ENCODE results near the gene FAM219A. TPM values are rescaled to one million over a fixed set of nuclear protein-coding genes. Genes with fewer than 3 reads are reported as not detected.

FAM219A gene
- total RNA-seq, 3 donors from 2014 or later, result 8.2 to 9.2 (median 9.0) TPM

DNA sequence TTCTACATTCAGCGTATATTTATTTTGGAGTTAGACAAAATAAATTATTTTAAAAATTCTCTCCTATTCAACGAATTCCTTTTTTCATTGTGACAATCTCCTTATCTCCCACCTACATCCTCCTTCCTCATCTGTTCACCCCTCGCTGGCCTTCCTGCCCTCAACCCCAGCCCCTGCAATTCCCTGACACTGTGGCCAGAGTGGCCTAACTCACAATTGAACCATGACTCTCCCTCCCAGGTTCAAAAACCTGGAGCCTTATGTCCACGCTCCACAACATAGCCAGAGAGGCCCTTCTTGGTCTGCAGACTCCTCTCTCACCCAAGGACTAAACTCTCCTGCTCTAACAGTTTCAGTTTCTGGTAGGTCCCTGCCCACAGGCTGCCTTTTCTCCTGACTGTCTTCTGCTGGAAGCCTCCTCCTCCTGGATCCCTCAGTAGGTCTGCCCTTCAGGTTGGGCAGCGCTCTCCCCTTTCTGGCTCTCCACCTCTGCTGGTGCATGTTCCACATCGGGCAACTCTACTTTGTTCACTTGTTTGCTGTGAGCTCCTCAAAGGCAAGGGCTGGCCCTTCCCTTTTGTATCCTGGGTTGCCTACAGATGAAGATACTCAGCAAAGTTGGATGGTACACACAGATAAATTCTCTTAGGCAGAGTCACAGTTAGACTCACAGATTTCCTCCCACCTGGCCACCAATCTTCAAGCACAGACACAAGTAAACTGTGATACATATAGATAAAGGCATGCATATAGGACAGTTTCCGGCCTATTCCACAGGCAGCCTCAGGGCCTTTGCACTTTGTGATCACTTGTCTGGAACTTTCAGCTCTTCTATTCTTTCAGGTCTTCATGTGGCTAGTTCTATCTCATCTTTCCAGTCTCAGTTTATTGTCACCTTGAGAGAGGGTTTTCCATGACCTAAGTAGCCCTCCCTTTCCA lies 61.8 kb downstream of the FAM219A start:
- Histone ChIP-seq H3K4me3 (no peak overlapping the region), H3K27ac (no peak overlapping the region), H3K9me3 (no peaks in the 10 kb centered on the region), H3K27me3 (no peaks in the 10 kb centered on the region), H3K4me1 (no peaks in the 10 kb centered on the region), H3K36me3 (no peaks in the 10 kb centered on the region)
- DNase-seq (ENCODE audit: low spot score in 2 of 2), result no peak
- no peak for TF ChIP-seq POLR2A (IDR thresholded peaks at IDR 0.05)
- no peak for TF ChIP-seq POLR2AphosphoS5 (IDR thresholded peaks at IDR 0.05)
- intact Hi-C loops (cut with DNase I; ENCODE audit: low total_unique reads), result no loop called here

DNA sequence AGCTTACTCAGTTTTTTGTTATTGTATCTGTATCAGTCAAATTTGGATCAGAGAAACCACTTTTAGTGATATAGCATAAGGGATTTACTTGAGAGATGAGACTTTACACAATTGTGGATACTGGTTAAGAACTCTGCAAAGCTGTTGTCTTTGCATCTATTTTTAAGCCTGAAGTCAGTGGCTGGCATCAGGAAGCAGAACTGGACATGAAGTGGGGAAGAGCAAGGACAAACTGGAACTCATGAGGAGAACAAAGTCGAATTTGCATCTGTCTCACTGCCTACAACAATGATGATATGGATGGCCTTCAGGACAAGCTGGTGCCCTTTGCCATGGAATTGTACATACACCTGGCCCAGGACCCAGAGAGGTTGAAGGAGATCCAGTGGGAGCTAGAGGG lies 65.9 kb downstream of the FAM219A start:
- intact Hi-C loops (cut with DNase I; ENCODE audit: low total_unique reads), result no loop called here
- H3K36me3 ChIP-seq, result no peaks in the 10 kb centered on the region
- no peaks in the 10 kb centered on the region for H3K9me3 ChIP-seq
- TF ChIP-seq POLR2AphosphoS5 (IDR thresholded peaks at IDR 0.05) (no peak), POLR2A (IDR thresholded peaks at IDR 0.05) (no peak)
- TF ChIP-seq, protein P1, sequence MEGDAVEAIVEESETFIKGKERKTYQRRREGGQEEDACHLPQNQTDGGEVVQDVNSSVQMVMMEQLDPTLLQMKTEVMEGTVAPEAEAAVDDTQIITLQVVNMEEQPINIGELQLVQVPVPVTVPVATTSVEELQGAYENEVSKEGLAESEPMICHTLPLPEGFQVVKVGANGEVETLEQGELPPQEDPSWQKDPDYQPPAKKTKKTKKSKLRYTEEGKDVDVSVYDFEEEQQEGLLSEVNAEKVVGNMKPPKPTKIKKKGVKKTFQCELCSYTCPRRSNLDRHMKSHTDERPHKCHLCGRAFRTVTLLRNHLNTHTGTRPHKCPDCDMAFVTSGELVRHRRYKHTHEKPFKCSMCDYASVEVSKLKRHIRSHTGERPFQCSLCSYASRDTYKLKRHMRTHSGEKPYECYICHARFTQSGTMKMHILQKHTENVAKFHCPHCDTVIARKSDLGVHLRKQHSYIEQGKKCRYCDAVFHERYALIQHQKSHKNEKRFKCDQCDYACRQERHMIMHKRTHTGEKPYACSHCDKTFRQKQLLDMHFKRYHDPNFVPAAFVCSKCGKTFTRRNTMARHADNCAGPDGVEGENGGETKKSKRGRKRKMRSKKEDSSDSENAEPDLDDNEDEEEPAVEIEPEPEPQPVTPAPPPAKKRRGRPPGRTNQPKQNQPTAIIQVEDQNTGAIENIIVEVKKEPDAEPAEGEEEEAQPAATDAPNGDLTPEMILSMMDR (IDR thresholded peaks at IDR 0.05), result no peak
- H3K4me3 ChIP-seq, result no peak overlapping the region
- no peaks in the 10 kb centered on the region for H3K27me3 ChIP-seq
- DNase-seq (ENCODE audit: low spot score in 2 of 2), result no peak
- H3K27ac ChIP-seq, result no peak overlapping the region
- H3K4me1 ChIP-seq, result no peaks in the 10 kb centered on the region

DNA sequence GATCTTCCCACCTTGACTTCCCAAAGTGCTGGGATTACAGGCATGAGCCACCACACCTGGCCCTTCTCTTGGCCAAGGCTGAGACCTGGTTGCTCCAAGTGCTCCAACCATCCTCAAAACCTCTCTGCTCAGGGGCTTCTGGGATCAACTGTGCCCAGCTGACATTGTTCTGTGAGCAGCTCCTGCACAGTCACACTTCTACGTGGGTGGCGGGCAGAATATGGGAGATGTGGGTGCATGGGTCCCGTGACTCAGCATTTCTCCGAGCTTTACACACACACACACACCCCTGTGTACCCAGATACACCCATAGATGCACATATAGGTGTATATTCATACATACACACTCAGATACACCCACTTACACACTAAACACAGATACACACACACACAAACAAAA lies 71.1 kb downstream of the FAM219A start:
- H3K4me1 ChIP-seq, result no peaks in the 10 kb centered on the region
- H3K27me3 ChIP-seq, result no peaks in the 10 kb centered on the region
- no peak overlapping the region for H3K4me3 ChIP-seq
- no peaks in the 10 kb centered on the region for H3K36me3 ChIP-seq
- intact Hi-C loops (cut with DNase I; ENCODE audit: low total_unique reads), result no loop called here
- H3K27ac ChIP-seq, result no peak overlapping the region
- DNase-seq (ENCODE audit: low spot score in 2 of 2), result no peak
- TF ChIP-seq POLR2AphosphoS5 (IDR thresholded peaks at IDR 0.05) (no peak), POLR2A (IDR thresholded peaks at IDR 0.05) (no peak)
- TF ChIP-seq, protein P1 (IDR thresholded peaks at IDR 0.05), result no peak
- no peaks in the 10 kb centered on the region for H3K9me3 ChIP-seq

DNA sequence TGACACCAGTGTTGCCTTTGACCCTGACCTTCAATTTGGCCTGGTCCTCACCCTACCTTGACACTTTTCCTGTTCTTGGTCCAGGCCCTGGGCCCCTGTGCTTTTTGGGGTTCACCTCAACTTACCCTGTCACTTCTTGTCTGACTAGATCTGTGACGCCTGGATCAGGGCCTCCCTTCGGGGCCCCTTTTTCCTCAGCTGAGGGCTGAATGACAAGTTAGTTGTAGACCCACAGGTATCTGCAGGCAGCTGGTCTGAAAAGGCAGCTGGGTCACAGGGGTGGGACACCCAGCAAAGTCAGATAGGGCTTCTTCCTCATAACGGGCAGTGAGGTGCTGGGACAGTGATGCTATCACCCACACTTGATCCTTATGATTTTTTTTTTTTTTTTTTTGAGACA lies 71.7 kb downstream of the FAM219A start:
- no peak overlapping the region for H3K27ac ChIP-seq
- no peaks in the 10 kb centered on the region for H3K4me1 ChIP-seq
- no peaks in the 10 kb centered on the region for H3K9me3 ChIP-seq
- intact Hi-C loops (cut with DNase I; ENCODE audit: low total_unique reads), result no loop called here
- DNase-seq (ENCODE audit: low spot score in 2 of 2), result no peak
- no peak overlapping the region for H3K4me3 ChIP-seq
- TF ChIP-seq POLR2A (IDR thresholded peaks at IDR 0.05) (no peak), POLR2AphosphoS5 (IDR thresholded peaks at IDR 0.05) (no peak)
- TF ChIP-seq, protein P1 (IDR thresholded peaks at IDR 0.05), result no peak
- H3K36me3 ChIP-seq, result no peaks in the 10 kb centered on the region
- H3K27me3 ChIP-seq, result no peaks in the 10 kb centered on the region

DNA sequence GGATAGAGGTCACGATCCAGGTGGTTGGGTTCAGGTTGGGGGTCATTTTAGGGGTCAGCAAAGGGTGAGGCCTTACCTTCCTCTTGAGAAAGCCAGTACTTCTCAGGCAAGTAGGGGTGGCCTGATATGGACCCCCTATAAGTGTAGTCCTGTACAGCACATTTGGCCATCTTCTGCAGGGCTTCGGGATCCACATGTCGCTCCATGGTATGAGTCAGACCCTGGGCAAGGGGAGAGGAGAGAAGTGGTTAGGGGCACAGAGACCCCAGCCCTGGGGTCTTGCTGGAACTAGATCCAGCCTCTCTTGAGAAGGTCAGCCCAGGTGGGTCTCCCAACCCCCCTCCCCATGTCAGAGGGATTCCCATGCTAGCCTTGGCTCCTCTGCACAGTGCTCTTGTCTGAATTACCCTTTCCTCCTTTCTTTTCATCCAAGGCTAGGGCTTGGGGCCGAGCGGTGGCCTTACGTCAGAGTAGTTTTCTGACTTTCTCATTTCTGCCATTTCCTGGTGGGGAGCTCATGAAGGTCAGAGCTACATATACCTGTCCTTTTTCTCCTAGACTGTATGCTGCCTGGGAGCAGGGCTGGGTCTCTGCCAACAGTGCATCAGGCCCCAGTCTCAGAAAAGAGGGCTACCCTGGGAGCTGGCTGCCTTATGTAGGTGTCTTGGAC lies 72.7 kb downstream of the FAM219A start:
- no peak for DNase-seq (ENCODE audit: low spot score in 2 of 2)
- Histone ChIP-seq H3K4me3 (no peak overlapping the region), H3K36me3 (no peaks in the 10 kb centered on the region), H3K4me1 (no peaks in the 10 kb centered on the region), H3K27me3 (no peaks in the 10 kb centered on the region), H3K9me3 (no peaks in the 10 kb centered on the region), H3K27ac (no peak overlapping the region)
- intact Hi-C loops (cut with DNase I; ENCODE audit: low total_unique reads), result no loop called here
- TF ChIP-seq POLR2A (IDR thresholded peaks at IDR 0.05), result no peak
- no peak for TF ChIP-seq POLR2AphosphoS5 (IDR thresholded peaks at IDR 0.05)
- TF ChIP-seq, protein P1 (IDR thresholded peaks at IDR 0.05), result no peak

Measured in breast epithelium (tissue), 4 donors.